HG03460 (cell line): ENCODE data around the gene KATNAL2.

ENCODE experiments used
- ATAC-seq: cut with Tn5 transposase; IDR thresholded peaks from one replicate; pipeline ENCODE4 v1.9.1; 2021; ENCODE audit not compliant: unreplicated experiment

KATNAL2 gene, protein sequence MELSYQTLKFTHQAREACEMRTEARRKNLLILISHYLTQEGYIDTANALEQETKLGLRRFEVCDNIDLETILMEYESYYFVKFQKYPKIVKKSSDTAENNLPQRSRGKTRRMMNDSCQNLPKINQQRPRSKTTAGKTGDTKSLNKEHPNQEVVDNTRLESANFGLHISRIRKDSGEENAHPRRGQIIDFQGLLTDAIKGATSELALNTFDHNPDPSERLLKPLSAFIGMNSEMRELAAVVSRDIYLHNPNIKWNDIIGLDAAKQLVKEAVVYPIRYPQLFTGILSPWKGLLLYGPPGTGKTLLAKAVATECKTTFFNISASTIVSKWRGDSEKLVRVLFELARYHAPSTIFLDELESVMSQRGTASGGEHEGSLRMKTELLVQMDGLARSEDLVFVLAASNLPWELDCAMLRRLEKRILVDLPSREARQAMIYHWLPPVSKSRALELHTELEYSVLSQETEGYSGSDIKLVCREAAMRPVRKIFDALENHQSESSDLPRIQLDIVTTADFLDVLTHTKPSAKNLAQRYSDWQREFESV

DNA sequence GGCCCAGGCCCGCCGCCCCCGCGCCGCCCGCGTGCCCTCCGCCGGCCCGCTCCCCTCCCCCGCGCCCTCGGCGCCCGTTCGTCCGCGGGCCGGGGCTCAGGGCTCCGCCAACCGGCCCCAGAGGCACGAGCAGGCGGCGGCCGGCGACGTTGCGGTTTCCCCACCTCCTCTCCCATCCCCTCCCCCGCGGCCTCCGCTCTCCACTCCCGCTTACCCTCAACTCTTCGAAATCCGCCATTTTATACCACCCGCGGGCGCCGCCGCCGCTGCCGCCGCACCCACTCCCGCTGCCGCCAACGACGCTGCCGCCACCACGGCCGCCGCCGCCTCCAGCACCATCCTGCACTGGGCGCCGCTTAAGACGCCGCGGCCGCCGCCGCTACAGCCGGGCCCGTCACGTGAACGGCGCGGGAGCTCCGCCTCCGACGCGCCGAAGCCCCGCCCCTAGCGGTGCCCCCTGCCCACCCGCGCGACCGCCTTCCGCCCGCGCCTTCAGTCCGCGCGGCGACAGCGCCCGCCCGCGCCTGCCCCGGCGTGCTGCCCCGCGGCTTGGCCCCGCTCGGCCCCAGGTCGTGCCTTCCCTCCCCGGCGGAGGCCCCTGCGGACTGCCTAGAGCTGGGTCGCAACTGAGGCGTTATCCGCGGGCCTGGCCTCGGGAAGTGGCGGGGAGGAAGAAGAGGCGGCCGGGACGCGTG, at the start of gene KATNAL2, which contains the start of gene PIAS2:
KATNAL2 (plus strand) TSS at position 495 of the 695 bp plus-strand sequence. CDS start 29,271 bp downstream, outside the sequence.
PIAS2 (minus strand) TSS at position 400 of the 695 bp plus-strand sequence; CDS start at position 238, 162 bp downstream.
- ATAC-seq = peak; percentile 80

DNA sequence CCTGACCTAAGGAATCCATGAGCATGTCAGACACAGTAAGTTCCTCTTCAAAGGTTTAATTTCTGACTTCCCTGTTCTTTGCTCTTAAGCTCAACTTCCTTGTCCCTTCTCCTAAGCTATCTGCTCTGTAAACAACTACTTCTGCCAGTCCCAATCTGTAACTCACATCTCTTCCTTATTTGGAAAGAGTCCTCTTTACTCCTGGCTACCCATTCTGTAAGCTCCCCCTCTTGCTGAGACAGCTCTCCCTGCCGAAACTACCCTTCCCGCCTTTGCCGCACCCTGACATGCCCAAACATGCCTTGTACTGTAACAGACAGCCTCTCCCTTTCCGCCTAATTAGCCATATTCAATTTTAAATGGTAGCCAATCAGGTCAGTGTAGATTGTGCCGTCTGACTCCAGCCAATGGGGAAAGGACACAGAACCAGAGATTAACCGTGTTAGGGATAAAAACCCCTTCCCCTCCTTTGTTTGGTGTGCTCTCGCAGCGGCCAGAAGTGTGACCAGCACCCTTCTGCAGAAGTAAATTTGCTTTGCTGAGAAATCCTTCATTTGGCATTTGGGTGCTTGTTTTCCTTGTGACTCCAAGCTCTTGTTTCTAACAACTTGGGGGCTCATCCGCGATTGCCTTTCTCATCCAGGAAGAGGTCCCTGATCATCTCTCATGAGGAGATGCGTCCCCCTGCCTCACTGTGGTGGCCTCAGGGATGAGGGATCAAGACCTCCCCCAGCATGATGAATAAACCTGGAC, 49.1 kb upstream of the KATNAL2 start:
- no peak for ATAC-seq

DNA sequence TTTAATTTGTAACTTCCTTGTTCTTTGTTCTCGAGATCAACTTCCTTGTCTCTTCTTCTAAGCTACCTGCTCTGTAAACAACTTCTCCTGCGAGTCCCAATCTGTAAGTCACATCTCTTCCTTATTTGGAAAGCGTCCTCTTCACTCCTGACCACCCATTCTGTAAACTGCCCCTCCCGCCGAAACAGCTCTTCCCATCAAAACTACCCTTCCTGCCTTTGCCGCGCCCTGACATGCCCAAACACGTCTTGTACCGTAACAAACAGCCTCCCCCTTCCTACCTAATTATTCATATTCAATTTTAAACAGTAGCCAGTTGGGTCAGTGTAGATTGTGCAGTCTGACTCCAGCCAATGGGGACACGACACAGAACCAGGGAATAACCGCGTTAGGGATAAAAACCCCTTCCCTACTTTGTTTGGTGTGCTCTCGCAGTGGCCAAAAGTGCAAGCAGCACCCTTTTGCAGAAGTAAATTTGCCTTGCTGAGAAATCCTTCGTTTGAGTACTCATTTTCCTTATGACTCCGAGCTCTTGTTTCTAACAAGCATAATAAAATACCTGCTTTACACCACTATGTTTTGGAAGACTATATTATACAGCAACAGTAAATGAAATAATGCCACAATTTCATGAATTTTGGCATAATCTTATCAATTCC, 39.9 kb upstream of the KATNAL2 start:
- ATAC-seq = no peak

DNA sequence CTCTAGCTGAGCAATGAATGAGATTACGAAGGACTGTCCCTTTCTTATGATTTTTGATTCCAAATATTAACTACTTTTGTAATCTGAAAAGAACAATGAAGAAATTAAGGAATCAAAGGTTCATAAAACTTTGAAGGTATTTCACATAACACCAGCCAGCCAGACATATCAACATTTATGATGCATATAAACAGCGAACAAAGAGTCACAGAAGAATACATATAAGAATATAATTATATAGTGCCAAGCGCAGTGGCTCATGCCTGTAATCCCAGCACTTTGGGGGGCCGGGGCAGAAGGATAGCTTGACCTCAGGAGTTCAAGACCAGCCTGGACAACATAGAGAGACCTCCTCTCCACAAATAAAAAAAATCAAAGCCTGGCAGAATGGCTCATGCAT, 34.2 kb upstream of the KATNAL2 start:
- ATAC-seq = no peak

DNA sequence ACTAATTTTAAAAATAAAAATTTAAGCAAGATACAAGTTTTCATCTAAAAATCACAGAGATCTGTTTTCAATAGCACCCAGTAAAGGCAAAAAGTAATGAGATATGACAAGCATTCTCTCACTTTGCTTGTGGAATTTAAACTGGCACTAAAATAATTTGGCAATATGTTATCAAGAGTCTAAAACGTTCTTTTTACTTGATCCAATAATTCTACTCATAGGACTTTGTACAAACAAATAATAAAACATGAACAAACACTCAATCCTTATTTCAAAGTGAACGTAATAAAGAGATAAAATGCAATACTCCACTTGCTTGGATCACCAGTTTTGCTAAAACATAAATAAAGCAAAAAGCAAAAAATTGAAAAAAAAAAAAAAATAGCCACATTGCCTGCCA, 30.5 kb upstream of the KATNAL2 start:
- no peak for ATAC-seq

DNA sequence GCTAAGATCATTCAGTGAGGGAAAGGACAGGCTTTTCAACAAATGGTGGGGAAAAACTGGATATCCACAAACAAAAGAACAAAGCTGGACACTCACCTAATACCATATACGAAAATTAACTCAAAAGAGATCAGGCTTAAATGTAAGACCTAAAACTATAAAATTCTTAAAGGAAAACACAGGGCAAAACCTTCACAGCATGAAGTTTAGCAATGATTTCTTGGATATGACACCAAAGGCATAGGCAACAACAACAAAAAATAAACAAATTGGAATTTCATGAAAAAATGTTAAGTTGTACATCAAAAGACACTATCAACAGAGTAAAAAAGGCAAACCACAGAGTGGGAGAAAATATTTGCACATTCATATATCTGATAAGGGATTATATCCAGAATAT, 28.4 kb upstream of the KATNAL2 start:
- ATAC-seq = no peak

DNA sequence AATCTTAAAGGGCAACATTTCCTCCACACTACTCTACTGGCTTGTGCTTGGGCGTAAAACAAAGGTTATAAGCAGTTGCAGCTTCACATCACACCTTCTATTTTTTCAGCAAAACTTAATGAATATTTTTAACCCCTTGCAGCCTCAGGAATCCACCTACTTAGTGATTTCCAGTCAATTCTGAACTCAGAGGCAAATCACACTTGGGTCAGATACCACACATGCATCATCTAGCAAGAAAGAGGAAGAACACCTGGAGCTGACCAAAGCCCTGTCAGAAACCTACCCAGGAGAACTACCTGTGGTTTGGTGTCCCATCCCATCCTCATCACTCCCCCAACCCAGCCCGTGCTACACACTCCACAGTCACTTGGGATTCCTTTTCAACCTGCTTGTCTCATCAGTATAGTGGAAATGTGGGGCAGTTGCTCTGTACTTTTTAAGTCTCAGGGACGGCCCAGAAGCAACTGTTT, 25.6 kb upstream of the KATNAL2 start:
- peak; percentile 78 for ATAC-seq

DNA sequence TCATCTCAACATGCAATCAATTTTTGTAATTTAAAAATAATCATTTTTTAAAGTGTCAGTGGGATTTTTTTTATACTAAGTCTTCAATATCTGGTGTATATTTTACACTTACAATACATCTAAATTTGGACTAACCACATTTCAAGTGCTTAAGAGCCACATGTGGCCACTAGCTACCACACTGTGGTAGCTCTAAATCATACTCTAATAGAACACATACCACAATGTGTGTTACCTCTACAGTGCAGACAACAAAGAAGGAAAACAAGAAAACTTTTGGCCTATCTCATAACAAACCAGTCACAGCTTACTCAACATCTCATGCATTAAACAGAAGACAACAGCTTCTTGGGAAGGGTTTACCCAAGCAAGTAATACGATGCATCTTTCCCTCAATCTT, 24.6 kb upstream of the KATNAL2 start:
- peak; percentile 51 for ATAC-seq

DNA sequence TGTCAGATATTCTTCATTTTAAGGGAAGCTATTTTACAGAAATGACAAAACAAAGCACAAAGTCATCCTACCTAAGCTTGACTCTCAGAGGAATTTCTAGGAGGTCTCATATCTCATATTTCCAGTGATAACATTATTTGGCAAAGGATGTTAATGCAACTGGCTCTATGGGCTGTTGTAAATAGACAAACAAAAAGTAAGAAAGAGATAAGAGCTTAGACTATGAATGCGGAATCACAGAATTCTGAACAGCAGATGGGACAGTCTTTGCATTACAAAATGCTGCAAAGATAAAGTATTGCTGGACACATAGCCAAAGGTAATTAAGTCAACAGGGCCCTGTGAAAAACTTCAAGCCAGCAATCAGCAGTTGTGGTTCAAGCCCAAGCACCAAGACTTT, 24.0 kb upstream of the KATNAL2 start:
- no peak for ATAC-seq

DNA sequence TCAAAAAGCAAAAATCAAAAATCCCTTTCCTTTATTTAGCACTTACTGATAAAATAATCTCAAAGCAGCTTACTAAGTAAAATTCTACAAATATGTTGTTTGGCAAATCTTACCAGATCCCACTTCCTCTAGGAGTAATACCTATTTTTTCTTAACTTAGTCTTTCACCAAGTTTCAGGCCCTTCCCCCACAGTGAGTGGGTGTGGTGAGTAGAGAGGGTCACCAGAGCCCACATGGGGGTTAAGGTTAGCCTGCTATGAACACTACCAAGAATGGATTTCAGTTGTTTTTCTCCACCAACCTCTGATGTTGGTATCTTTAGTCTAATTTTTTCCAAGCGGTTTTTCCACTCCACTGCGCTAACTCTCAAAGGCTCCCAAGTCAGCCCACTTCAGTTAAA, 23.3 kb upstream of the KATNAL2 start:
- no peak for ATAC-seq

DNA sequence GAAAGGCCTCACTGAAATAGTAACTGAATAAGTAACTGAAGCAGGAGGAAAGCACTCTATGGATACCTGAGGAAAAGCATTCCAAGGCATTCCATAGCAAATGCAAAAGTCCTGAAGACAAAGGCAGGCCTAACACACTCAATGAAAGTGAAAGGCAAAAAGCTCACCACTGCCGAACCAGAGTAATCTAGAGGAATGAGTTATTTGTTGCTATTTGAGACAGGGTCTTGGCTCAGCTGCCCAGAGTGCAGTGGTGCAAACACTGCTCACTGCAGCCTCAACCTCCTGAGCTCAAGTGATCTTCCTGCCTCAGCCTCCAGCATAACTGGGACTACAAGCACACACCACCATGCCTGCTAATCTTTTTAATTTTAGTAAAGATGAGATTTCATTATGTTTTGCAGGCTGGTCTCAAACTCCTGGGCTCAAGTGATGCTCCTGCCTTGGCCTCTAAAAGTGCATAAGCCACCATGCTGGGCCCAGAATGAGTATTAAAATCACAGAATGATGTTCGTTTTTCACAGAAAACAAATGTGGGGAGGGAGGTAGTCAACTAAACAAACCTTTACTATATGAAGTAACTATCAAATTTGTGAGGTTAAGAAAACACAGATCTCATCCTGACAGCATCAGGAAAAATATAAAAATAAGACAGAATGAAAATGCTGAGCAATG, 18.0 kb upstream of the KATNAL2 start:
- peak; percentile 89 for ATAC-seq

DNA sequence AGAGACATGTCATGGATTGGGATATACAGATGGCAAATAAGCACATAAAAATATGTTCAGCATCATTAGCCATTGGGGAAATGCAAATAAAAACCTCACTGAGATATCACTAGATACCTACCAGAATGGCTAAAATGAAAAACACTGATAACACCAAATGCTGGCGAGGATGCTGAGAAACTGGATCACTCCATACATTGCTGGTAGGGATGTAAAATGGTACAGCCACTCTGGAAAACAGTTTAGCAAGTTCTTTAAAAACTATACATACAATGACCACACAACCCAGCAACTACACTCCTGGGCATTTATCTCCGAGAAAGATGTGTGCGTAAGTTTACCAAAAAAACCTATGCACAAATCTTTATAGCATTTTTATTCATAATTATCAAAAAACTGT, 14.0 kb upstream of the KATNAL2 start:
- no peak for ATAC-seq

DNA sequence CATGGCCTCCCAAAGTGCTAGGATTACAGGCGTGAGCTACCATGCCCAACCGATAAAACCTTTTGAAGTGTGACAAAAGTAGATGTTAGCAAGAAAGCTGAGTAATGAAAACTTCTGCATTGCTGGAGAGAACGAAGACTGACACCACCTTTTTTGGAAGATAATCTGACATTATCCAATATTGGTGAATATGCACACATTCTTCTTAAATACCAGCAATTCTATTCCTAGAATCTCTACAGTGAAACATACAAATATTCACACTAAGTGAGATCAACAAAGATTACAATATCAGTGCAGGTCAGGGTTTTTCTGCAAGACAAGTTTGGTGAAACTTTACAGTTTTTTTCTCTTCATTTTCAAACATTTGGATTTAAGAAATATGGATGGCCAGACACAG, 7.9 kb upstream of the KATNAL2 start:
- ATAC-seq = no peak

DNA sequence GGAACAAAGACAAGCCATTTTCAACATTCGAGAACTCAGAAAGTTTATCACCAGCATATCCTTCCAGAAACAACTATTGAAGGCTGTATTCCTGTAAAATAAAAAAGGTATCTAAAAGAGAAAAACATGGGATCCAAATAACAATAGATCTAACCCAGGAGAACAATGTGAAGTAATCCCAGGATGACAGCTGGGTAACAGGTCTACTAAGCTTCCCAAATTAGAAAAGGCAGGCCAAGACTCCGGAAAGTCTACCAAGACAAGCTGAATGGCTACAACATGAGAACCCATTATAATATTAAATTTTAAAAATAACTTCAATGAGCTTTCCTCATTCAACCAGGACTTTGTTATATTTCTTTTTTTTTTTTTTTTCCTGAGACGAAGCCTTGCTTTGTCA, 6.5 kb upstream of the KATNAL2 start:
- no peak for ATAC-seq

DNA sequence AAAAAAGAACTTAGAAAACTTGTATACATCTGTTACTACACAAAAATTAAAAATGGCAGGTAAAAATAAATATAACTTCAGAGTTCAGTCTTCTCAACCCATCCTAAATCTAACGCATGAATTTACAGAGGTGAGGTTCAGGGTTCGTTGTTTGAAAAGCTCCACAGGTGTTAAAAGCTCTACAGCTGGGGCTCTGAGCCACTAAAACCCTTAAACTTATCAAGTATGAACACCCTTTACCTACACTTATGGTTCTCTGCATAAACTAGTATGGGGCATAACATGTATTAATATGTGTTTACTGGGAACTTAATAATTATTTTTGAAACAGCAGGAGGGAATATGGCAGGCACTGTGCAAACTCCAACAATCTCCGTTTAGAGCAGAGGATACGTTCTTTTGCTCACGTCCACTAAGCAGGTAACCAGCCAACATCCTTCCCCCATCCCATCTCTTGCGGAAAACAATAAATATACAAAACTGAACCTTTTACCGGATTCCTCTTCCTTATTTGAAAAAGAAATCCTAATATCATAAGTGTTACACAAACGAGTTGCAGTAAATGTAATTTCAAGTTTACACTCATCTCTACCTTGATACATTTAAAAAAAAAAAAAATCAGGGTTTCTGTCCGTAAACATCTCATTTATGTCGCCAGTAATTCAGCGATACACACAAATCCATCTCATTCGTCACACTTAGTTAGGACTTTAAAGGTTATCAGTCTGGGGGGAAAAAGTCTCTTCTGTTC, 1.4 kb upstream of the KATNAL2 start:
- no peak for ATAC-seq

DNA sequence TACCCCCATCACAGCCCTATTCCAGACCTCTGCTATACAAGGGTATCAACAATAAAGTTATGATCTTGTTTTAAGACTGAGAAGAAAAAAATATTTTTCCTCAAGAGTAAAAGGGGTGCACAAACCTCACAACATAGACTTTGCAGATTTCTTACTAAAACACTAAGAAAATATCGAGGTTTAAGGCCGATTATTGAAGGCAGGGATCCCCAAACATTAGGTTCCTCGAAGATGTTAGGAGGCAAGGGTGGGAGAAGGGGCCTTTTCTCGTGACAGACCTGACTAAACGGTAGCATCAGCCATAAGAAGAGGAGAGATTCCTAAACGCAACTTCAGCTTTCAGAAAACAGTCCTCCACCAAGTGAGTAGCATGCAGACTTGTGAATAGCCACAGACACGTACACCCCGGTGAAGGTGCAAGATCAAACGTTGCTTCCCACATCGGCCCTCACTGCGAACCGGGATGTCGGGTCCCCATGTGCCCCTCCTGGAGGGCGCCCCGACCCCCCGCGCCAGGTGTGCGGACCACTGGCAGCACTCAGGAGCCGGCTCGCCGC, 773 bp upstream of the KATNAL2 start:
- ATAC-seq = peak; percentile 30

DNA sequence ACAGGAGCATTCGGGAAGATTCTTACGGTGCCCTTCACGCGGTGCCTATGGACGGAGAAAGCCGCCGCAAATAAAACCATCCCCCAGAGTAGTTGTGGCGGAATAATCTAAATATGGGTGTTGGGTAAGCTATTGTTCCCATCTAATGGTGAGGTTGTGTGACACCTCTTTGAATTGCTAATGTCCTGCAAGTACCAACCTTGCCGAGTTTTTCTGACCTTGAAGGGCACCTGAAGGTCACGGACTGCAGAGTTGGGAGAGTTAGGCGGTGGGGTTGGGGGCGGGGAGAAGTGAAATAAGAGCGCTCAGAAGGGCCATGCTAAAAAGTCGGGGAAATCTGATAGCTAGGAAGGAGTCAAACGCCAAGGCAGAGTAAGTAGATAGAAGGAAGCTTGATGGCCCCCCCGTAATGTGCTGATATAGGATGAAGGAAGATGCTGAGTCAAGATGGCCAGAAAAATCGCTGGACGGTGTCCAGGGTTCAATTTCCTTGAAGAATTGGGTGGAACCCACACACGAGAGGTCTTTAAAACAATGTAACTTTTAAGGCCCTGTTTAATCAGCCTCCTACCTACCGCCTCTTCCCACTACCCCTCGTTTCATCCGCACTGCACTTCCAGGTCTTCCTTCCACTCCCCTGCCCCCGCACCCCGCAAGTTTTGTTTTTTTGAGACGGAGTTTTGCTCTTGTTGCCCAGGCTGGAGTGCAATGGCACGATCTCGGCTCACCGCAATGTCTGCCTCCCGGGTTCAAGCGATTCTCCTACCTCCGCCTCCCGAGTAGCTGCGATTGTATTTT, 600 bp downstream of the KATNAL2 start:
- peak; percentile 25 for ATAC-seq

DNA sequence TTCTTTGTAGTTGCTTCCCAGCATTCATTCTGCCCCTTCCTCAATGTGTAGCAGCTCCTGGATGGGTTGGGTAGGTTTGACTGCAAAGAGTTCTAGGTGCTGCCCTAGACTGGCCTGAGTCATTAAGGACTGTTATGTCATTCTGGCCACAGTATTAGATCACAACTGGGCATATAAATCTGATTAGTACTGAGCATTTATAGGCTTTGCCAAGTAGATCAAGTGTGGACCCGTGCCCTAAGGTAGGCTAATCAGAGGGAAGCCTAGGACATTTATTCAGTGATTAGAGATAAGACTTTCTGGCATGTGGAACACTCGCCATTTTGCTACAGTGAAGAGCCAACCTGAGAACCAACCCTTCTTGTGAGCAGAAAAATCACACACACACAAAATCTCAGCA, 2.7 kb downstream of the KATNAL2 start:
- ATAC-seq = no peak
